ENCODE data around the gene SERPINB2.

Gene SERPINB2, protein sequence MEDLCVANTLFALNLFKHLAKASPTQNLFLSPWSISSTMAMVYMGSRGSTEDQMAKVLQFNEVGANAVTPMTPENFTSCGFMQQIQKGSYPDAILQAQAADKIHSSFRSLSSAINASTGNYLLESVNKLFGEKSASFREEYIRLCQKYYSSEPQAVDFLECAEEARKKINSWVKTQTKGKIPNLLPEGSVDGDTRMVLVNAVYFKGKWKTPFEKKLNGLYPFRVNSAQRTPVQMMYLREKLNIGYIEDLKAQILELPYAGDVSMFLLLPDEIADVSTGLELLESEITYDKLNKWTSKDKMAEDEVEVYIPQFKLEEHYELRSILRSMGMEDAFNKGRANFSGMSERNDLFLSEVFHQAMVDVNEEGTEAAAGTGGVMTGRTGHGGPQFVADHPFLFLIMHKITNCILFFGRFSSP

DNA sequence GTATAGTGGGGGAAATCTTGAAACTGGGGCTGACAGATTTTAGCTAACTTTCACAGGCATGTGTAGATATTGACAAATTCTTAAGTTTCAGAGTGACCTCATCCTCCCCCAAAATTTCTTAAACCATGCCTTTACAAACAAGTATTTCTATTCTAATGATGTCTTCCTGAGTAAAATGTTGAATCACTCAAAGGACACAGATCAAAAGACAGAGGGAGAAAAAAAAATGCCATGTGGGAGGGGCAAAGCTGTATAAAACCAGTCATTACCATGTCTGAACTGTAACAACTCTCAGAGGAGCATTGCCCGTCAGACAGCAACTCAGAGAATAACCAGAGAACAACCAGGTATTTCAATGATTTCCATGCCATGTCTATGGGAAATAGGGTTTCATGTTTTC is at the start of gene SERPINB2:
Gene SERPINB2, plus strand, starts transcription at position 282 of the 400 bp plus-strand sequence. CDS start 3,740 bp downstream, outside the sequence.
- no peak for DNase-seq

DNA sequence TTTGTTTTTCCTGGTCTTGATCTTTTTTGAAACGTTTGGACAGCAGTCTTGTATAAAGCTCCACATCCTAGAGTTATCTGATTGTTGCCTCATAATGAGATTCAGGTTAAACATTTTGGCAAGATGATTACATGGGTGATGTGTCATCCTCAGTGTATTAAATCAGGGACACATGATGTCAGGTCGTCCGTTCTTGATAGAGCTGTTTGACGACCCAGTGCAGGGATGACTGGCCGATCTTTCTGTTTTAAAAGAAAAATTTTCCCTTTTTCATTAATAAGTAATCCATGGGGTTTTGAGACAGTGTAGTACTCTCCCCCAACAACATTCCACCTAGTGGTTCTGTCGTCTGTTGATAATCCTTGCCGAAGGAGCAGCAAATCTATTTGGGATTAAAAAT is 44.5 kb upstream of the SERPINB2 start:
- no peak for DNase-seq

DNA sequence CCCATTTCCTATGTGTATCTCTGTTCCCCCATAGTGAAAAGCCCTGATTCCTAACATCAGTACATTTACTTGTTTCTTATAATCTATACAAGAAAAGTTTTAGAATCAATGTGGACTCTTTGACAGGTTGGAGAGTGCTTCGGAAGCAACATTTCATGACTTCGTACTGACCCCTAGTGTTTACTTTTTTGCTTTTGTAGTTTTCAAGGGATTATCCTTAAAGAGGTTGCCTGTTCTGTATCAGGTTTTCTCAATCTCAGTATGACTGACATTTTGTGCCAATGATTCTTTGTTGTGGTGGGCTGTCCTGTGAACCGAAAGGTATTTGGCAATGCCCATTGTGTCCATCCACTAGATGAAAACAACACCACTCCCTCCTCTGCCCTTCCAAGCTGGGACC is 43.3 kb upstream of the SERPINB2 start:
- no peak for DNase-seq

DNA sequence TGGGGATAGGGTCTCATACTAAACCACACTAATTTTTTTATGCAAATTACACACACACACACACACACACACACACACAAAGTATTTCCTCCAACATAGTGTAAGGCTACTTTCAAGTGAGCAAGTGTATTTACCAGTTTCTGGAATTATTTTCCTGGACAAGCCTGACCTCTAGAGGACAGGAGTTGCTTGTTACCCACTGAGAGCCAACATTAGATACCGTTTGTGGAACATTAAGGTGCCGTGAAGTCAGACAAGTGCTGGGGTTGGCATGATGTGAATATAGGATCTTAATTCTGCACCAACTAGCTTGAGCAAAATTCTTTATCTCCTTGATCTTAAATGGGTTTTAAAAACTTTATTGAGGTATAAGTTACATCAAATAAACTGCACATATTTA is 39.3 kb upstream of the SERPINB2 start:
- no peak for DNase-seq

DNA sequence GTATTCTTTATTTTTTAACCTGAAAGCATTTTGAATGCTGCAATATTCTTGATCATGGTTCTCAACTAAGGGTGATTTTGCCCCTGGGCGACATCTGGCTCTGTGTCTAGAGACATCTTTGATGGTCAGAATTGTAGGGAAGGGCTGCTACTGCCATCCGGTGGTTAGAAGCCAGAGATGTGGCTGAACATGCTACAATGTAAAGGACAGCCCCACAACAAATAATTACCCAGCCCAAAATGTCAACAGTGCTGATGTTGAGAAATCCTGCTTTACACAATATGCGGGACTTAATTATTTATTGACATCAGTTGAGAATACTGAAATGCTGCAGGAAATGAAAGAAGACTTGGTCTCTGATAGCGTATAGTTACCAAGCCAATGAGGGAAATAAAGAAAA is 37.5 kb upstream of the SERPINB2 start:
- DNase-seq = no peak

DNA sequence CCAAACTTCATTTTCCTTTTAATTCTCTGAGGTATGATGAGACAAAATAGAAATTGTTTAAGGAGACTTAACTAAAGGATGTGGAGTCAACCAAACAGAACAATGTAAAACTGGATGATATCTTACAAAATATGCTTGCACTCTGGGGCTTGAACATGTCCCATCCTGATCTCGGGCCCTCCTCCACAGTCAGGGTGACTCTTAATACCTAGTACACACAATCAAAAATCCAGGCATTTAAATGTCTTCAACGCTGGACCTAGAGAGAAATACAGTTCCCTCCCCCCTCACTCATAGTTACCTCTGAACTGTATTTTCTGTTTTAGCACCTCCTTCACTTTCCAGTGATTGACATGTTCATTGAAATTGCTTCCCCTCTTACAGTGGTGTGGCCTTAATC is 36.9 kb upstream of the SERPINB2 start:
- no peak for DNase-seq

DNA sequence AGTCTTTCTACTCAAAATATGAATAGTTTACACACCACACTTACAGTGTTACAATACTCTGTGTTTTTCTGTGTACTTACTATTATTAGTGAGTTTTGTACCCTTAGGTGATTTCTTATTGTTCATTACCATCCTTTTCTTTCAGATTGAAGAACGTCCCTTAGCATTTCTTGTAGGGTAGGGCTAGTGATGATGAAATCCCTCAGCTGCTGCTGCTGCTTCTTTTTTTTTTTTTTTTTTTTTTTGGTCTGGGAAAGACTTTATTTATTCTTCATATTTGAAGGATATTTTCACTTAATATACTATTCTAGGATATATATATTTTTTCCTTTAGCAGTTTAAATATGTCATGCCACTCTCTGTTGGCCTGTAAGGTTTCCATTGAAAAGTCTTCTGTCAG is 29.0 kb upstream of the SERPINB2 start:
- DNase-seq = no peak

DNA sequence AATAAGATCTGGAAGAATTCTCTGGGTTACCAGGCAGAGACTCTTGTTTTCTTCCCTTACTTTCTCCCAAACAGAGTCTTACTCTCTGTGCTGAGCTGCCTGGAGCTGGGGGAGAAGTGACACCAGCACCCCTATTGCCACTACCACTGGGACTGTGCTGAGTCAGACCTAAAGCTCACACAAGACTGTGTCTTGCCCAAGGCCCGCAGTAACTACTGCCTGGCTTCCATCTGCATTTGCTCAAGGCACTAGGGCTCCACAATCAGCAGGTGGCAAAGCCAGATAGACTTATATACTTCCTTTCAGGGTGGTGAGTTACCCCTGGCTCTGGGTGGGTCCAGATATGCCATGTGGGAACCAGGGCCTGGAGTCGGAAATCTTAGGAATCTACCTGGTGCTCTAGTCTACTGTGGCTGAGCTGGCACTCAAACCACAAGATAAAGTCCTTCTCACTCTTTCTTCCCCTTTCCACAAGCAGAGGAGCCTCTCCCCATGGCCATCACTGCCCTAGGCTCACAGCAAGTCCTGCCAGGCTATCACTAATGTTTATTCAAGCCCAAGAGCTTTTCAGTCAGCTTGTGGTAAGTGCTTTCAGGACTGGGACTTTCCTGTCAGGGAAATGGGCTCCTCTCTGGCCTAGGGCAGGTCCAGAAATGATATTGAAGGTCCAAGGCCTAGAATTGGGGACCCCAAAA is 27.6 kb upstream of the SERPINB2 start:
- no peak for DNase-seq

DNA sequence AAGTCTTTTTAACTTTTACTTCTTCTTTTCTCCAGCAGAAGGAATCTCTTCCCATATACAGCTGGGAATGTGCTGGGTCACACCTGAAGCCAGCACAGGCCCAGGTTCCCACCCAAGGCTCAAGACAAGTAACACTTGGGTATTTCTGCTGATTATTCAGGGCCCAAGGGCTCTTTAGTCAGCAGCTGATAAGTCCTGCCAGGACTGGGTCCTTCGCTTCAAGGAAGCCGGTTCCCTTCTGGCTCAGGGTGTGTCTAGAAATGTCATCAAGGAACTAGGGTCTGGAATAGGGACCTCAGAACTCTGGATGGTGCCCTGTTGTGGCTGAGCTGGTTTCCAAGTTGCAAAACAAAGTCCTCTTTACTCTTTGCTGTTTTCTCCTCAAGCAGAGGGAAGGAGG is 27.0 kb upstream of the SERPINB2 start:
- no peak for DNase-seq

DNA sequence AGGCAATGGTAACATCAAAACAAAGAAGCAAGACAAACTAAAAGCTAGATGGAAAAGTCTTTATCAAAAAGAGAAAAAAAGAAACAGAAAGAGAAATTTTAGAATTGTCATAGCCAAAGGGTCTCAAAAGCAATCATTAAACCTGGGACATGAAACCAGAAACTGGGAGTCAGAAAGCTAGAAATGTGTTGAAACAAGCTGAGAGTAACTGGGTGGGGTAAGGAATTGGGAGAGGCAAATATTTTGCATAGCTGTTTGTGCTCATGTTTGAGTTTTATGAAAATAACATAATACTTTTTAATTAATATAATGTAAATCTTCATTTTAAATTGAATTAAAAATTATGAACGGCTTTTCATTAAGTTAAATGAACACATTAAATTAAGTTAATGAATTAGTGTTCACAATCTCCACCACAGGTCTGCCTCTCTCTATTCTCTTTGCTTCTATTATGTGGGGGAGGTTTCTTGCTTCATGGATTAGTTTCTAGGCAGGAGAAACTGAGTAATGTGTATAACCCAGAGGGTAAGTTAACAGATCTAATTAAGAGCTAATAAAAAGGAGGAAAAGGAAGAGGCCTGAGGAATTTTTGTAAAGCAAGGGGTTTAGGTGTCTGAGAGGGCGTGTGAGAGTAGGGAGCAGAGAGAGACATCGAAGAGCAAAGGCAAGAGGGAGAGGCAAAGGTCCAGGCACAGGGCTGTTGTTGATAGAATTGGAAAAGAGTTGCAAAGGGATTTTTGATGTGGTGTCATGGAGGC is 20.0 kb upstream of the SERPINB2 start:
- no peak for DNase-seq

DNA sequence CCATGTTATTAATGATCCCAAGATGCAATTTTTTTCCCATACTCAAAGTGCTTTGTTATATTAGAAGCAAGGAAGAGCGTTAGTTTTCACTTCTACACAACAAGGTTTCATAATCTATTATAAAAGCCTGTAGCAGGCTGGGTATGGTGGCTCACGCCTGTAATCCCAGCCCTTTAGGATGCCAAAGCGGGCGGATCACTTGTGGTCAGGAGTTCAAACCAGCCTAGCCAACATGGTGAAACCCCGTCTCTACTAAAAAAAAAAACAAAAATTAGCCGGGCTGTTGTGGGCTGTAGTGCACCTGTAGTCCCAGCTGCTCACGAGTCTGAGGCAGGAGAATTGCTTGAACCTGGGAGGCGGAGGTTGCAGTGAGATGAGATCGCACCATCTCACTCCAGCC is 19.0 kb upstream of the SERPINB2 start:
- no peak for DNase-seq

DNA sequence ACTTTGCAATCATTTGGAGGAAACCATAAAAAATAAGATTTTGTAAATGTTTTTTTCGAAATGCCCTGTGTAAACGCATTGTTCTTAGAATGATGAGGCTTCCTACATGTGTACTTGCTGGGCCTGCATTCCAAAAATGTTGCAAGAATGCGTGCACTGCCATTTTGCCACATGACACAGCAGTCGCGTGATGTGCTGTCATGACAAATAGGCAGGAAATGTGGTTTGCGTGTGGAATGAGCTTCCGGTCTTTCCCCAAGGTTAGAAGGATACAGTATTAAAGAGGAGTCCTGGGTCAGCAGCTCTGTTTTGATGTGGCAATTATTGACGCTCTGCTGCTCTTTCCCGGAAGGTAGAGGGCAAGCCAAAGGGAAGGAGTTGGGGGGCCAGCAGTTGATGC is 18.1 kb upstream of the SERPINB2 start:
- DNase-seq = peak in 1 of 2 donors; percentile 61

DNA sequence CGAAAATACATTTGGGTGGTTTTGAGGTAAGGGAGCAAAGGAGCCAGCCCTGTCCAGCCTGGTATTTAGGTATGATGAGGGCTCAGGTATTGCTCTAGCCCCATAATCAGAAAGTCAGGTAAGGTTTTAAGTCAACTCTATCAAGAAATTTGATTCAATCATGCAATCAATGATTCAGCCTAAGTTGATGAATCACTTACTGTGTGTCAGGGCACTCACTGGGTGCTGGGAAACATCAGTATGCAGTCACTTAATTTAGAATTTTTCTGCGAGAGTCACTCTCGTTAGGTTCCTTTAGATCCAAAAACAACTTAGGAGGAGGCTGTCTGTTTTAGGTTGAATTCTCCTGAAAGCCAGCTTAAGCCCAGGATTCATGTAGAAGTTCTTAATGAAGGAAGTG is 17.7 kb upstream of the SERPINB2 start:
- no peak for DNase-seq

DNA sequence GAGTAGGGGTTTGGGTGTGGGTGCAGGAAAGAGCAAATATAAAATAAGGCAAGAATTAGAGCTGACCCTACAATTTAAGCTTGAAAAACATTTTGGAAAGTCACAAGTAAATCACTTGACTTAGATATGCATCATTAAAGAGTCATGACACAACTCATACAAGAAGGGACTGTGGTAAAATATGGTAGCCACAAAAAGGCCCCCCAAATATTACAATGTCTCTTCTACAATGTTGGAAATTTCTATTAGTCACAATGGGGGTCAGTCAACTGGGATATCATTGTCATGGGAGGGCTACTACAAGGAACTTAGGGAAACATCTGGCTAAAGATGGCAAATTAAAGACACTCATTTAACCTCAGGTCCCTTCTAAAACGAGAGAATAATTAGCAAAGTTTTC is 15.7 kb upstream of the SERPINB2 start:
- no peak for DNase-seq

DNA sequence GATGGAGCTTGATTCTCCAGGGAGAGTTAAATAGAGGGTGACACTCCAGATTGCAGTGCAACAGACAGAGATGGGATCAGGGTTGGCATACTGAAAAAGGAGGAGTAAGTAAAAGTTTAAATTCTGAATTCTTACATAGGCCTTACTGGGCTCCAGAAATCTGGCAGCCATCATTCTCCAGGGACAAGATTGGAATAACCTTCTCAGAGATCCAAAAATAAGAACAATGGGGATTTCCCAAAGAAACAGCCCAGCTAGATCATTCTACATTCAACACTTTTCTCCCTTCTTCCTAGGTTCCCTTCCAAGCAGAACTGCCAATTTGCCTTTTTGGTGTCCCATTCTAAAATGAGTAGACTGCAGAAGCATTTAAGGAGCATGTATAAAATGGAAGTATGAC is 14.9 kb upstream of the SERPINB2 start:
- DNase-seq = no peak

DNA sequence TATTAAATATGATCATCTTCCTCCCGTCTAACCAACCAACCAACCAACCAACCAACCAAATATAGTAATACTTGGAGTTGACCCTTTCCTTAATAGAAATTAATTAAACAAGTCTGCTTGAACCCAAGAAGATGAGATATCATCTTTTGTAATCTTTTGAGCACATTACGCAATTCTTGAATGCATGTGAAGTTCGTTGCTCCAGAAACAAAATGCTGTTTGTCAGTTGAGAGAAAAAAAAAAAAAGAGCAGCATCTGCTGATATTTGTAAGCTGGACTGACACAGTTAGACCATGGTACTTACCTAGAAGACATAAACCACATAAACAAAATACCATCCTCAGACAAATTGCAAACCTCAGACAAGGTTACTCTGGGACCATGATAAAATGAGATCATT is 9.2 kb upstream of the SERPINB2 start:
- DNase-seq = no peak

DNA sequence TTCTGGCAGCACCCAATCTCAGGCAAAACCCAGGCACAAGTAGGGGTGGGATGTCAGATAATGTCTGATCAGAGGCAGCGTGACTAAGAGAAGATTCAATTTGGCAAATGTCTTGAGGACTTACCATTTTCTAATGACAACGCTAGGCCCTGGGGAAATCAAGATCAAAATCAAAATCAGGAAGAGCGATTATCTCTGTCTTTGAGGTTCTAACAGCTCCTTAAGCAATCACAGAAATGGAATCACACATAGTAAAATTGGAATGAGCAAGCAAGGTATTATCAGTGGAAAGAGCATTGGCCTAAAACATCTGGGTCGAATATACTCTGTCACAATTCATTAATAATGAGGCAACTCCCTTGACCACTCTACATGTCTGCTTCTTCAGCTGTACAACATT is 8.6 kb upstream of the SERPINB2 start:
- no peak for DNase-seq

DNA sequence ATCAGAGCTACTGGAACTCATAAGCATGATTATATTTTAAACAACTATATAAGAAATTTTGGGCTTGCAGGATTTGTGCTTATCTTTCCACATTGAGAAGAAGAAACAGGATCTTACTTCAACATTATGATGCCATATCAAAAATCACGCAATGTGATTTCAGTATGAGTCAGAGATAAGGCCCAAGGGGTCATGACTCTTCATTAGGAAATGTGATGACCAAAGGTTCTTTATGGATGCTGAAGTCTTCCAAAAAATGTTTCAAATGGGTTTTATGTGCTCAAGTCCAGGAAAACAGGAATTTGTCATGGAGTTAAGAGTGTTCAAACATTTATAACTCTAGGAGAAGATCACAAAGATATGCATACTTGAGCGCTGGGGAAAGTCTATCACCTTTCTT is 7.8 kb upstream of the SERPINB2 start:
- no peak for DNase-seq

DNA sequence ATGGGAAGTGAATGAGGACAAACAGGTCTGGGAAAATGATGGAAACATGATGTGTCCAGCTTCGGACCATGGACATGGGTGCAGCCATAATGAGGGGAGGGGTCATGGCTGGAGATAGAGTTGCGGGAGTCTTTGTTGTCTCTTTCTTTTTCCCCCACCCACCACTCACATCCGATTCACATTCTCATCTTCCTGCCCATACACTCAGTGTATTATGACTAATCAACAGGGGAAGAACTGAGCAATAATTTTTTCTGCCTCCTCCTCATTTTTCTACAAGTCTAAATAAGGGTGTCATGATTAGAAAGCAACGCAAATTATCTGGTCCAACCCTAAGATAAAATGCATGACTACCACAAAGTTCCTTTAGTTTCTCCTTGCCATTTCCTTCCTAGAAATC is 5.7 kb upstream of the SERPINB2 start:
- DNase-seq = no peak

DNA sequence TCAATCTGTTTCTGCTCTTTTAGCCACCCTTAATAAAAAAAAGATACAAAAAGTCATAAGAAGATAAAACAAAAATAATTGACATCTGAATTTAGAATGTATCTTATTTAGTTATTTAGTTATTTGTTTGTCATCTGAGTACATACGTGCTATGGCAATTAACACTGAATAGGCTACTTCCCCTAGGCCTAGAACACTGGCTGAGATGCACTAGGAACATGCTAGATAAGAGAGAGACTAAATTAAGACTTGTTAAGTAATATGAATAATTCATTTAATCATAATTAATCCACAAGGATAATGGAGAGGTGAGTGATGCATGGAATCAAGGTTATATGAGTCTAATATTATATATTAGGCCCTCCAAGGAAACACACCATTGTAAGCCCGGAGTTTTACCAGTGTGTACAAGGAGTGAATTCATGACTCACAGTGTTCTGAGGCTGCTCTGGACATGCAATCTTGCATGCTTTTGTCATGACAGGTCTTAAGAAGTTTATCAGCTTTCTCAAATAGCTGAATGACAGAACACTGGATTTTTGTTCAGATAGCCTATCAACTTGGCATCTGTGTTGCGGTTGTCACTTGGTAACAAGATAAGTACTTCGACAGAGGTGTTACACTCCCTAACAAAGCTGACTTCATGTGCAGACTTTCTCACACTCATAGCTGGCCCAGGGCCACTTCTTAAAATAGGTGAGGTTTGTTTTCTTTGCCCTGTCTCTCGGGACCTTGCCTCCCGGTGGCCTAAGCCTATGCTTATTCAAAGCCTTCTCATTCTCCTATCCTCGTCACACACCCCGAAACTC is 5.0 kb upstream of the SERPINB2 start:
- DNase-seq = no peak

DNA sequence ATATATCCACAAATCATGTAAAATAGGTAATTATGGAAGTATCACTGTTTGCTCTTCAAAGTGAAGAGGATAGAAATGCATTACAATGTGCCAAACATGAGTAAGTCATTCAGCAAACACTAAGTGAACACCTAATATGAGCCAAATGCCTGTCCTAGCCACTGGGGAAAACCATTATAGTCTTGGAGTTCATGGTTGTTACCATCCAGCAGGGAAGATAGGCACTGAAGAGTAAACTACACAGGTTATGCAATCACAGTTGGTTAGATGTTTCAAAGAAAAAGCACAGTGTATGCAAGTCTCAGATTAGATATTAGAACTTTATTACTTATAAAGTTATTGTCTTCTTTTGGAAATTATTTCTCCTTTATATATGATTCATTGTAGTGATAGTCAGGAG is 3.9 kb upstream of the SERPINB2 start:
- no peak for DNase-seq

DNA sequence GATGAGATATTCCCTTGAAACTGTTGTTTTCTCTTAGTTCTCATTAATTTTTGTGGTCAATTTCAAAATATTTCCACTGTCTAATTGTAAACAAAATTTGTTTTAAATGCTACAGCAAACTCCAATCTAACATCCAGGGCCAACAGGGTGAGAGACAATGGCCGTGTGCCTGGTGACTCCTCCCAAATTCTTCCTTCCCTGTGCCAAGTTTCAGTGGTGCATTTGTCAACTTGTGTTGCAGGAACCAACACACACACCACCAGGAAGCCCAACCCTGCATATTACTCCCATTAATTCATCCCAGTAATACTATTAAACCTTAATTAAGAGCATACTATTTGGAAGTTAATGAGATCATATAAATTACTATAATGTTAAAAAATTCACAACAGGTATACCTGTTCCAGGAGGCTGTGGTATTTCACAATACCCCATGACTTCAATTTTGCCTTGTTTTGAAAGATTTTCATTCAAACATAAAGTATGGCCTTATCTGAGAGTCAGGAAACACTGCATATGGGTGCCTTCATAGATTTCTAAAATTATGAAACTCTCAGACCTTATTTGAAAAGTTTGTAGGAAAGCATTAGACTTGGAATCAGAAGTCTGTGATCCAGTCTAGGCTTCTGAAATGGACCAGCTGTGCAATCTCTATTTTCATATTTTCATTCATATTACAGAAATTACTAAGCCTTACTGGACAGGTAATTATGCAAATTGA is 1.1 kb downstream of the SERPINB2 start:
- DNase-seq = no peak

Data from CD4-positive, alpha-beta T cell treated with Interferon alpha-2 for 1 hour (primary cell).